Stimulated activated CD4-positive, alpha-beta T cell treated with anti-CD3 and anti-CD28 coated beads, Interleukin-15, amount 100 ng/mL, for 1 hour (primary cell): ENCODE measurements around the gene PPP1CB.

Experiments used
- DNase-seq, 2 donors: peaks; one replicate each; pipeline ENCODE4 v3.0.0-alpha.2; 2020; ENCODE audit warnings: low read depth in 1 of 2, low spot score in 1 of 2

The PPP1CB gene

GRCh38 chr2:28751252-28751955 is at the start of gene PPP1CB:
Gene PPP1CB, plus strand, starts transcription at chr2:28751830. Its CDS starts 295 bp downstream, at chr2:28752125.
- DNase-seq: peak; percentile 94 to 95

- DNase-seq: no peak
Measured at GRCh38 chr2:28702415-28702861, 49.2 kb upstream of the PPP1CB start.

- DNase-seq: no peak
Measured at GRCh38 chr2:28702878-28703277, 48.8 kb upstream of the PPP1CB start.

- no peak for DNase-seq
Measured at GRCh38 chr2:28704621-28705020, 47.0 kb upstream of the PPP1CB start.

- DNase-seq: no peak
Measured at GRCh38 chr2:28705751-28706440, 45.7 kb upstream of the PPP1CB start.

GRCh38 chr2:28707592-28707991 is 44.0 kb upstream of the PPP1CB start:
- DNase-seq: no peak

GRCh38 chr2:28709101-28709500 is 42.5 kb upstream of the PPP1CB start:
- DNase-seq: no peak

GRCh38 chr2:28710545-28710944 is 41.1 kb upstream of the PPP1CB start:
- no peak for DNase-seq

- DNase-seq: no peak
Measured at GRCh38 chr2:28713577-28714298, 37.9 kb upstream of the PPP1CB start.

- DNase-seq: no peak
Measured at GRCh38 chr2:28716265-28716865, 35.3 kb upstream of the PPP1CB start.

GRCh38 chr2:28717339-28717758 is 34.3 kb upstream of the PPP1CB start:
- DNase-seq: no peak

GRCh38 chr2:28720345-28720744 is 31.3 kb upstream of the PPP1CB start:
- no peak for DNase-seq

GRCh38 chr2:28721601-28722191 is 29.9 kb upstream of the PPP1CB start:
- no peak for DNase-seq

GRCh38 chr2:28725021-28725711 is 26.5 kb upstream of the PPP1CB start:
- DNase-seq: no peak

GRCh38 chr2:28726177-28726576 is 25.5 kb upstream of the PPP1CB start:
- no peak for DNase-seq

GRCh38 chr2:28729698-28730097 is 21.9 kb upstream of the PPP1CB start:
- no peak for DNase-seq

GRCh38 chr2:28730641-28731146 is 20.9 kb upstream of the PPP1CB start:
- no peak for DNase-seq

- DNase-seq: no peak
Measured at GRCh38 chr2:28735511-28735910, 16.1 kb upstream of the PPP1CB start.

- no peak for DNase-seq
Measured at GRCh38 chr2:28736034-28736433, 15.6 kb upstream of the PPP1CB start.

GRCh38 chr2:28737655-28738054 is 14.0 kb upstream of the PPP1CB start:
- no peak for DNase-seq
